ENCODE data around the gene CAV1. TPM values are rescaled to one million over a fixed set of nuclear protein-coding genes. Genes with fewer than 3 reads are reported as not detected.

The CAV1 gene, protein sequence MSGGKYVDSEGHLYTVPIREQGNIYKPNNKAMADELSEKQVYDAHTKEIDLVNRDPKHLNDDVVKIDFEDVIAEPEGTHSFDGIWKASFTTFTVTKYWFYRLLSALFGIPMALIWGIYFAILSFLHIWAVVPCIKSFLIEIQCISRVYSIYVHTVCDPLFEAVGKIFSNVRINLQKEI
- 405 and 784 TPM in 2 replicates for total RNA-seq

DNA sequence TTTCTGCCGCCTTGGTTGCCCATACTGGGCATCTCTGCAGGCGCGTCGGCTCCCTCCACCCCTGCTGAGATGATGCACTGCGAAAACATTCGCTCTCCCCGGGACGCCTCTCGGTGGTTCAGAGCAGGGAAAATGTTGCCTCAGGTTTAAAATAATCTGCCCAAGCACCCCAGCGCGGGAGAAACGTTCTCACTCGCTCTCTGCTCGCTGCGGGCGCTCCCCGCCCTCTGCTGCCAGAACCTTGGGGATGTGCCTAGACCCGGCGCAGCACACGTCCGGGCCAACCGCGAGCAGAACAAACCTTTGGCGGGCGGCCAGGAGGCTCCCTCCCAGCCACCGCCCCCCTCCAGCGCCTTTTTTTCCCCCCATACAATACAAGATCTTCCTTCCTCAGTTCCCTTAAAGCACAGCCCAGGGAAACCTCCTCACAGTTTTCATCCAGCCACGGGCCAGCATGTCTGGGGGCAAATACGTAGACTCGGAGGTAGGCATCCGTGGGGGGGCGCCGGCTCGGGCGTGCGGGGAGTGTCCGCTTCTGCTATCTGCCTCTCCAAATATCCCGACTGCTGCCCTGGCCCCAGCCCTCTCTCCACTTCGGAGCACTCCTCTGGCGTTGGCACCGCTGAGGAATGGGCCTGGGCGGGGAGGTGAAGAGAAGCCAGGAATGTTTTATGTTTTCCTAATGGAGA is at the start of gene CAV1:
TSS of gene CAV1 (plus strand) at position 428 of the 689 bp plus-strand sequence. CDS start at position 455, 27 bp downstream.

DNA sequence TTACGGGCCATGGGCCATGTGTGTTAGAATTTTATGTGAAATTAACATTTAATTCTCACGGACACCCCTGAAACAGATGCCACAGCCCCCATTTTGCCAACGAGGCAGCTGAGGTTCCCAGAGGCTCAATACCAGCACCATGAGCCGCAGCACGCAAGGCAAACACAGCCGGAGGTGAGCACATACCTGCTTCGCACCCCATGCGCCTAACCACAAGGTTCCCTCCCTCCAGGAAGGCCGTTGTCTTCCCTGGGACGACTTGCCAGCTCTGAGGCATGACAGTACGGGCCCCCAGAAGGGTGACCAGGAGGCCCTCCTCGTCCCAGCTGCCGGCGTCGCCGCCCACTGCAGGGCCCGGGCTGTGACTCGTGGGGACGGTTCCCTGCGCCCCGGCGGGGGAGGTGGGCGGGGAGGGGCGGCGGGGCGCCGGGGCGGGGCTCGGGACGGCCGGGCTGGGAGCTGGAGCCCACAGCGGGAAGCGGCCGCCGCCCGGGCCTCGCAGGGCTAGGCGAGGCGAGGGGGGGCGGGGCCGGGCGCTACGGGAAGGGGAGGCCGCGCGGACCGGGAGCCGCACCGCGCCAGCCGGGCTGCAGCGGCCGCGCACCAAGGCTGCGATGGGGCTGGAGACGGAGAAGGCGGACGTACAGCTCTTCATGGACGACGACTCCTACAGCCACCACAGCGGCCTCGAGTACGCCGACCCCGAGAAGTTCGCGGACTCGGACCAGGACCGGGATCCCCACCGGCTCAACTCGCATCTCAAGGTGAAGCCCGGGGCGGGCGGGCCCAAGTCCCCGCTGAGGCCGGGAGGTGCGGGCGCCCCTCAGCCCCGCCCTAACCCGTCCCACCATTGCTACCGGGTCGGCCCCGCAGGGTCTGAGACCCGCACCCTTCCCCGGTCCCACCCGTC is 25.4 kb upstream of the CAV1 start, which contains the start of gene CAV2:
TSS of gene CAV2 (plus strand) at position 571 of the 910 bp plus-strand sequence. CDS start at position 615, 44 bp downstream.

Other genes with a start within 250 kb of the CAV1 start
- gene CAV2, start 25.3 kb upstream of the CAV1 start, total RNA-seq, result 141 and 186 TPM in 2 replicates
- 55.3 and 131 TPM in 2 replicates for gene MET, start 147.2 kb downstream of the CAV1 start, total RNA-seq

Measured in smooth muscle cell of the pulmonary artery (primary cell).